B cell (primary cell): ENCODE measurements around the gene OXNAD1. TPM values are rescaled to one million over a fixed set of nuclear protein-coding genes. Genes with fewer than 3 reads are reported as not detected.

Experiments
- ATAC-seq: fragments of 200-7000 bp; cut with Tn5 transposase; one replicate; pipeline ENCODE4 v1.10.0; 2021; ENCODE audit warnings: low read depth, mild to moderate bottlenecking, moderate number of reproducible peaks, moderate library complexity
- CTCF ChIA-PET: fragments of 350-600 bp; sonication (Branson Sonifier 250); formaldehyde crosslinking; loops from one replicate; lab custom pipeline; 2021; ENCODE audit warnings: antibody characterized with exemption, inconsistent platforms; lab: Charles Lee
- POLR2A ChIA-PET: fragments of 350-600 bp; sonication (Branson Sonifier 250); formaldehyde crosslinking; loops from one replicate; lab custom pipeline; 2021; ENCODE audit warnings: antibody characterized with exemption; lab: Charles Lee
- DNase-seq: peaks from one replicate; pipeline ENCODE4 v3.0.0; 2013
- H2AFZ ChIP-seq: 2 replicates; pipeline ENCODE4 v1.6.1; 2012; ENCODE audit warnings: mild to moderate bottlenecking, low read depth, low read length; ENCODE audit not compliant: insufficient read depth, poor library complexity, severe bottlenecking
- H3K27ac ChIP-seq, 2 donors: 1 replicate in 1 of 2; 2 replicates in 1 of 2; pipeline ENCODE4 v1.5.1; 2012 to 2013; ENCODE audit warnings: low read length in 2 of 2, mild to moderate bottlenecking in 2 of 2, moderate library complexity in 1 of 2
- H3K27me3 ChIP-seq, 4 experiments: fragments of 200-600 bp in 1 of 4; sonication (generic) in 1 of 4; replicated peaks in 1 of 4; 1 replicate in 2 of 4; 2 replicates in 2 of 4; pipeline versions ENCODE4 v1.6.1 to v1.7.0; 2013 to 2016; ENCODE audit warnings: low read length in 3 of 4, mild to moderate bottlenecking in 2 of 4, mixed read lengths in 1 of 4, moderate library complexity in 1 of 4; ENCODE audit not compliant: insufficient read depth in 4 of 4, control insufficient read depth in 3 of 4; ENCODE audit errors: control extremely low read depth in 1 of 4
- H3K36me3 ChIP-seq, 2 experiments: replicated peaks in 1 of 2; 1 replicate in 1 of 2; 2 replicates in 1 of 2; pipeline versions ENCODE4 v1.6.1 to v1.7.1; 2013; ENCODE audit warnings: low read length in 1 of 2; ENCODE audit not compliant: insufficient read depth in 2 of 2, control insufficient read depth in 1 of 2; ENCODE audit errors: control extremely low read depth in 1 of 2, extremely low read depth in 1 of 2
- H3K4me1 ChIP-seq, 2 donors: fragments of 200-600 bp in 1 of 2; sonication (generic) in 1 of 2; 1 replicate in 1 of 2; 2 replicates in 1 of 2; pipeline versions ENCODE4 v1.5.1 to v1.6.1; 2013 to 2017; ENCODE audit warnings: low read length in 2 of 2; ENCODE audit not compliant: control insufficient read depth in 2 of 2, insufficient read depth in 2 of 2
- H3K4me2 ChIP-seq: replicated peaks from 2 replicates; pipeline ENCODE3; 2012; ENCODE audit warnings: mild to moderate bottlenecking, low read depth, low read length; ENCODE audit not compliant: poor library complexity, severe bottlenecking
- H3K4me3 ChIP-seq, 5 experiments: fragments of 200-600 bp in 1 of 5; sonication (generic) in 1 of 5; 1 replicate in 3 of 5; 2 replicates in 2 of 5; pipeline versions ENCODE4 v1.5.1 to v1.7.0; 2011 to 2016; ENCODE audit warnings: low read length in 4 of 5, mild to moderate bottlenecking in 4 of 5, low read depth in 2 of 5, control low read depth in 1 of 5, moderate library complexity in 1 of 5; ENCODE audit not compliant: insufficient read depth in 1 of 5; ENCODE audit errors: control extremely low read depth in 1 of 5, extremely low read depth in 1 of 5
- H3K79me2 ChIP-seq: fragments of 200-600 bp; sonication (generic); one replicate; pipeline ENCODE4 v1.6.0; 2016; ENCODE audit warnings: low read length; ENCODE audit not compliant: control insufficient read depth, insufficient read depth
- H3K9ac ChIP-seq: fragments of 200-600 bp; sonication (generic); 2 replicates; pipeline ENCODE4 v1.6.1; 2017; ENCODE audit warnings: mild to moderate bottlenecking, low read length, moderate library complexity
- H3K9me3 ChIP-seq, 3 donors: one replicate each; pipeline versions ENCODE4 v1.6.1 to v1.7.1; 2013; ENCODE audit warnings: low read length in 2 of 3; ENCODE audit not compliant: control insufficient read depth in 2 of 3, insufficient read depth in 1 of 3; ENCODE audit errors: control extremely low read depth in 1 of 3
- H4K20me1 ChIP-seq: 2 replicates; pipeline ENCODE4 v1.6.0; 2012; ENCODE audit warnings: mild to moderate bottlenecking, low read length; ENCODE audit not compliant: insufficient read depth, control insufficient read depth, poor library complexity, severe bottlenecking
- H3K27ac Mint-ChIP-seq: one replicate; pipeline ENCODE4 v1.8.0; 2021; ENCODE audit warnings: mixed read lengths
- H3K27me3 Mint-ChIP-seq: one replicate; pipeline ENCODE4 v1.8.0; 2021; ENCODE audit warnings: mixed read lengths
- H3K4me1 Mint-ChIP-seq: one replicate; pipeline ENCODE4 v1.8.0; 2021; ENCODE audit warnings: mixed read lengths
- H3K4me3 Mint-ChIP-seq: one replicate; pipeline ENCODE4 v1.8.0; 2021; ENCODE audit warnings: mixed read lengths
- H3K9me3 Mint-ChIP-seq: one replicate; pipeline ENCODE4 v1.8.0; 2022; ENCODE audit warnings: mixed read lengths; ENCODE audit not compliant: insufficient read depth
- CTCF ChIP-seq: fragments of 200-600 bp; IDR thresholded peaks from one replicate; pipeline ENCODE4 v1.8.0; 2022; ENCODE audit warnings: antibody characterized with exemption, mild to moderate bottlenecking
- EZH2 ChIP-seq: IDR thresholded peaks from 2 replicates; pipeline ENCODE4 v1.6.1; 2012; ENCODE audit warnings: borderline replicate concordance, low read depth, mild to moderate bottlenecking, moderate library complexity, low read length; ENCODE audit not compliant: insufficient read depth, poor library complexity, severe bottlenecking
- WGBS: methylation state at CpG from one replicate; pipeline ENCODE4 v1.1.5; 2013; ENCODE audit warnings: missing lambda C conversion rate; ENCODE audit not compliant: insufficient coverage; 5-methylcytosine and 5-hydroxymethylcytosine counted together
- intact Hi-C: fragments of 100-400 bp; cut with micrococcal nuclease; formaldehyde crosslinking; loops from one replicate; pipeline ENCODE4 v1.10.0; 2022
- polyA plus RNA-seq: library from polyadenylated mRNA; depleted of rRNA; stranded (reverse); fragments of >200 nt; gene quantifications from 2 replicates; pipeline ENCODE4 v1.2.3, GENCODE V29; 2012
- total RNA-seq, 2 donors: library from RNA; stranded (reverse); fragments of 120-200 nt in 1 of 2; gene quantifications; 1 replicate in 1 of 2; 2 replicates in 1 of 2; pipeline versions ENCODE4 v1.2.3 to v1.2.4, GENCODE V29; 2013 to 2022

The OXNAD1 gene
- total and polyA plus RNA-seq, 2 donors (not counting 1 experiment from before 2014, with no cell fraction given), result 4.0 to 12.3 TPM

GRCh38 chr3:16329826-16330129, 64.8 kb downstream of the OXNAD1 start:
- H3K9me3 ChIP-seq, result peaks cover 0 to 10% (median 8%) of the 10 kb centered on the region in 3 donors
- WGBS, result 97% methylated on average over 8 of the region's 9 CpGs
- ATAC-seq (no peak), DNase-seq (no peak)
- H3K9ac ChIP-seq, result no peak overlapping the region
- ChIA-PET CTCF (no interaction called here), POLR2A (no interaction called here)
- no peaks in the 10 kb centered on the region for H3K4me1 ChIP-seq
- peaks cover 35% of the 10 kb centered on the region for H3K79me2 ChIP-seq
- H3K27me3 ChIP-seq, result no peaks in the 10 kb centered on the region
- peaks cover 1% of the 10 kb centered on the region for H3K4me1 Mint-ChIP-seq
- H3K27me3 Mint-ChIP-seq, result no peaks in the 10 kb centered on the region
- no peak overlapping the region for H2AFZ ChIP-seq
- TF ChIP-seq CTCF (no peak), EZH2 (no peak)
- peaks cover 6 to 52% of the 10 kb centered on the region in 2 experiments for H3K36me3 ChIP-seq
- peaks cover 6% of the 10 kb centered on the region for H3K9me3 Mint-ChIP-seq
- peaks cover 11% of the 10 kb centered on the region for H4K20me1 ChIP-seq
- no peak overlapping the region for H3K27ac Mint-ChIP-seq
- H3K4me3 ChIP-seq, result no peak overlapping the region
- no peak overlapping the region for H3K4me3 Mint-ChIP-seq
- intact Hi-C loops, result no loop called here
- H3K4me2 ChIP-seq, result no peak overlapping the region
- no peak overlapping the region for H3K27ac ChIP-seq

- H4K20me1 ChIP-seq, result peaks cover 11% of the 10 kb centered on the region
- Mint-ChIP-seq H3K4me3 (no peak overlapping the region), H3K4me1 (peaks cover 1% of the 10 kb centered on the region), H3K9me3 (peaks cover 6% of the 10 kb centered on the region), H3K27me3 (no peaks in the 10 kb centered on the region), H3K27ac (no peak overlapping the region)
- WGBS, result no CpG with 5 or more reads among the region's 4 CpGs
- H3K9me3 ChIP-seq, result peaks cover 0 to 10% (median 8%) of the 10 kb centered on the region in 3 donors
- H3K36me3 ChIP-seq, result peaks cover 6 to 50% of the 10 kb centered on the region in 2 experiments
- no peak overlapping the region for H3K9ac ChIP-seq
- no peak for TF ChIP-seq CTCF
- TF ChIP-seq EZH2, result no peak
- ATAC-seq (no peak), DNase-seq (no peak)
- peaks cover 40% of the 10 kb centered on the region for H3K79me2 ChIP-seq
- no peaks in the 10 kb centered on the region for H3K4me1 ChIP-seq
- intact Hi-C loops, result no loop called here
- H3K4me3 ChIP-seq, result no peak overlapping the region
- ChIA-PET CTCF (no interaction called here), POLR2A (no interaction called here)
- no peak overlapping the region for H3K27ac ChIP-seq
- no peak overlapping the region for H2AFZ ChIP-seq
- H3K27me3 ChIP-seq, result no peaks in the 10 kb centered on the region
- no peak overlapping the region for H3K4me2 ChIP-seq
Measured at GRCh38 chr3:16330351-16330750, 65.3 kb downstream of the OXNAD1 start.
